Measurements from ENCODE around the gene CTPS2. TPM values are rescaled to one million over a fixed set of nuclear protein-coding genes. Genes with fewer than 3 reads are reported as not detected.

Gene CTPS2
- total RNA-seq, 5 donors from 2014 or later (not counting 1 experiment from before 2014, with no cell fraction given): 5.2 to 6.7 (median 5.7) TPM

GRCh38 chrX:16601885-16602284 lies 110.6 kb downstream of the CTPS2 start:
- Histone ChIP-seq H3K27ac (ENCODE audit: low read length) (no peak overlapping the region), H3K27me3 (replicated peaks in 1 of 2; ENCODE audit: control insufficient read depth in 2 of 2, extremely low read depth in 1 of 2, insufficient read depth in 2 of 2, low read length in 1 of 2) (no peaks in the 10 kb centered on the region), H3K4me1 (ENCODE audit: control insufficient read depth in 1 of 2, extremely low read depth in 1 of 2, insufficient read depth in 2 of 2, low read length in 2 of 2) (peaks cover 6 to 10% of the 10 kb centered on the region in 2 experiments), H3K4me3 (ENCODE audit: control insufficient read depth in 1 of 2, extremely low read depth in 1 of 2, low read length in 1 of 2) (no peak overlapping the region), H3K9me3 (no peaks in the 10 kb centered on the region), H3K36me3 (ENCODE audit: control insufficient read depth in 2 of 2, extremely low read depth in 1 of 2, insufficient read depth in 1 of 2, low read length in 1 of 2) (no peaks in the 10 kb centered on the region)
- no peak for DNase-seq
- WGBS (ENCODE audit: insufficient coverage): no CpG with 5 or more reads among the region's 4 CpGs
- Mint-ChIP-seq H3K27me3 (no peaks in the 10 kb centered on the region), H3K4me3 (no peak overlapping the region), H3K36me3 (peaks cover 2% of the 10 kb centered on the region), H3K27ac (peak overlapping the region; percentile 48 to 71), H3K4me1 (peaks cover 29 to 36% (median 29%) of the 10 kb centered on the region in 3 donors), H3K9me3 (no peaks in the 10 kb centered on the region)
- ATAC-seq (replicated peaks in 1 of 4): no peak
- ChIA-PET CTCF (interaction anchor here in 1 of 2 donors (0.7 kb wide), 1 partner anchor 142 kb away, joined by 8 read pairs; no protein-coding TSS in a partner anchor), POLR2A (no interaction called here)

DNA sequence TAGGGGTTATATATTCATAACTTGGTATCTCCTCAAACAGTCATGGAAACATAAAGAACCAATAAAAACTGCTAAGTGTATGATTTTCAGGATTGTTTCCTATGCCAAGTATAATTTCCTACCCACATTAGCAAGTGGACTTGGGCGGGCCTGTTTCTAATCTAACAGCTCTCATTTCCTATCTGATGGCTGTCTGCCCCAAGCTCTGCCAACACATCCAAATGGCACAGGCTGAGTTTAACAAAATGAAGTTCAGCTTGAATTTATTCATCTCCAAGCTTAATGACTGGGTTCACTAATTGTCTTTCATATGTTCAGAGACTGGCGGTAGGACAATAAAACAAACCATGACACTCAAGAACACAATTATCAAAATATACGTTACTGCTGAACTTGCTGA lies 118.0 kb downstream of the CTPS2 start:
- POLR2A ChIA-PET: no interaction called here
- Histone ChIP-seq H3K36me3 (ENCODE audit: control insufficient read depth in 2 of 2, extremely low read depth in 1 of 2, insufficient read depth in 1 of 2, low read length in 1 of 2) (no peaks in the 10 kb centered on the region), H3K4me1 (ENCODE audit: control insufficient read depth in 1 of 2, extremely low read depth in 1 of 2, insufficient read depth in 2 of 2, low read length in 2 of 2) (peaks cover 2 to 4% of the 10 kb centered on the region in 2 experiments), H3K27ac (ENCODE audit: low read length) (no peak overlapping the region), H3K27me3 (replicated peaks in 1 of 2; ENCODE audit: control insufficient read depth in 2 of 2, extremely low read depth in 1 of 2, insufficient read depth in 2 of 2, low read length in 1 of 2) (no peaks in the 10 kb centered on the region), H3K9me3 (no peaks in the 10 kb centered on the region), H3K4me3 (ENCODE audit: control insufficient read depth in 1 of 2, extremely low read depth in 1 of 2, low read length in 1 of 2) (no peak overlapping the region)
- no peak for DNase-seq
- Mint-ChIP-seq H3K9me3 (no peaks in the 10 kb centered on the region), H3K36me3 (peaks cover 11% of the 10 kb centered on the region), H3K27ac (peak overlapping the region; percentile 76 to 83), H3K27me3 (no peaks in the 10 kb centered on the region), H3K4me3 (no peak overlapping the region), H3K4me1 (peaks cover 10 to 18% (median 18%) of the 10 kb centered on the region in 3 donors)
- no CpG with 5 or more reads among the region's 3 CpGs for WGBS (ENCODE audit: insufficient coverage)
- ATAC-seq (replicated peaks in 1 of 4): no peak
- CTCF ChIA-PET: no interaction called here

- peaks cover 2 to 4% of the 10 kb centered on the region in 2 experiments for H3K4me1 ChIP-seq (ENCODE audit: control insufficient read depth in 1 of 2, extremely low read depth in 1 of 2, insufficient read depth in 2 of 2, low read length in 2 of 2)
- Mint-ChIP-seq H3K9me3 (no peaks in the 10 kb centered on the region), H3K4me1 (peaks cover 10 to 18% (median 18%) of the 10 kb centered on the region in 3 donors), H3K4me3 (peak overlapping the region in 2 of 3 donors; percentile 21 to 29), H3K27me3 (no peaks in the 10 kb centered on the region), H3K27ac (peak overlapping the region; percentile 83 to 88), H3K36me3 (peaks cover 17% of the 10 kb centered on the region)
- no peaks in the 10 kb centered on the region for H3K9me3 ChIP-seq
- DNase-seq (no peak), ATAC-seq (replicated peaks in 1 of 4) (no peak)
- CTCF ChIA-PET: no interaction called here
- no peaks in the 10 kb centered on the region for H3K36me3 ChIP-seq (ENCODE audit: control insufficient read depth in 2 of 2, extremely low read depth in 1 of 2, insufficient read depth in 1 of 2, low read length in 1 of 2)
- POLR2A ChIA-PET: no interaction called here
- no peaks in the 10 kb centered on the region for H3K27me3 ChIP-seq (replicated peaks in 1 of 2; ENCODE audit: control insufficient read depth in 2 of 2, extremely low read depth in 1 of 2, insufficient read depth in 2 of 2, low read length in 1 of 2)
- WGBS (ENCODE audit: insufficient coverage): no CpG with 5 or more reads among the region's 4 CpGs
- no peak overlapping the region for H3K27ac ChIP-seq (ENCODE audit: low read length)
- no peak overlapping the region for H3K4me3 ChIP-seq (ENCODE audit: control insufficient read depth in 1 of 2, extremely low read depth in 1 of 2, low read length in 1 of 2)
These were observed 118.7 kb downstream of the CTPS2 start for GRCh38 chrX:16593801-16594200.

- Mint-ChIP-seq H3K4me3 (no peak overlapping the region), H3K9me3 (no peaks in the 10 kb centered on the region), H3K27me3 (no peaks in the 10 kb centered on the region), H3K4me1 (peaks cover 10 to 18% (median 18%) of the 10 kb centered on the region in 3 donors), H3K27ac (no peak overlapping the region), H3K36me3 (peaks cover 21% of the 10 kb centered on the region)
- CTCF ChIA-PET: interaction anchor here in 1 of 2 donors (0.6 kb wide), 1 partner anchor 234 kb away, joined by 3 read pairs; no protein-coding TSS in a partner anchor
- POLR2A ChIA-PET: no interaction called here
- DNase-seq (no peak), ATAC-seq (replicated peaks in 1 of 4) (no peak)
- Histone ChIP-seq H3K4me1 (ENCODE audit: control insufficient read depth in 1 of 2, extremely low read depth in 1 of 2, insufficient read depth in 2 of 2, low read length in 2 of 2) (peaks cover 2 to 4% of the 10 kb centered on the region in 2 experiments), H3K36me3 (ENCODE audit: control insufficient read depth in 2 of 2, extremely low read depth in 1 of 2, insufficient read depth in 1 of 2, low read length in 1 of 2) (no peaks in the 10 kb centered on the region), H3K27ac (ENCODE audit: low read length) (no peak overlapping the region), H3K27me3 (replicated peaks in 1 of 2; ENCODE audit: control insufficient read depth in 2 of 2, extremely low read depth in 1 of 2, insufficient read depth in 2 of 2, low read length in 1 of 2) (no peaks in the 10 kb centered on the region), H3K9me3 (no peaks in the 10 kb centered on the region), H3K4me3 (ENCODE audit: control insufficient read depth in 1 of 2, extremely low read depth in 1 of 2, low read length in 1 of 2) (no peak overlapping the region)
- no CpG with 5 or more reads among the region's 7 CpGs for WGBS (ENCODE audit: insufficient coverage)
These were observed 120.2 kb downstream of the CTPS2 start for GRCh38 chrX:16592194-16592770.

- Histone ChIP-seq H3K9me3 (no peaks in the 10 kb centered on the region), H3K4me3 (ENCODE audit: control insufficient read depth in 1 of 2, extremely low read depth in 1 of 2, low read length in 1 of 2) (no peak overlapping the region), H3K27ac (ENCODE audit: low read length) (no peak overlapping the region), H3K4me1 (ENCODE audit: control insufficient read depth in 1 of 2, extremely low read depth in 1 of 2, insufficient read depth in 2 of 2, low read length in 2 of 2) (peaks cover 2 to 4% of the 10 kb centered on the region in 2 experiments), H3K27me3 (replicated peaks in 1 of 2; ENCODE audit: control insufficient read depth in 2 of 2, extremely low read depth in 1 of 2, insufficient read depth in 2 of 2, low read length in 1 of 2) (no peaks in the 10 kb centered on the region), H3K36me3 (ENCODE audit: control insufficient read depth in 2 of 2, extremely low read depth in 1 of 2, insufficient read depth in 1 of 2, low read length in 1 of 2) (no peaks in the 10 kb centered on the region)
- no peak overlapping the region for H3K4me3 Mint-ChIP-seq
- H3K27ac Mint-ChIP-seq: no peak overlapping the region
- POLR2A ChIA-PET: no interaction called here
- ATAC-seq (replicated peaks in 1 of 4) (no peak), DNase-seq (no peak)
- peaks cover 0 to 3% of the 10 kb centered on the region in 2 donors for H3K27me3 Mint-ChIP-seq
- peaks cover 21% of the 10 kb centered on the region for H3K36me3 Mint-ChIP-seq
- H3K9me3 Mint-ChIP-seq: no peaks in the 10 kb centered on the region
- peaks cover 10 to 18% (median 18%) of the 10 kb centered on the region in 3 donors for H3K4me1 Mint-ChIP-seq
- CTCF ChIA-PET: interaction anchor here in 1 of 2 donors (0.6 kb wide), 1 partner anchor 135 kb away, joined by 3 read pairs; no protein-coding TSS in a partner anchor
These were observed 122.6 kb downstream of the CTPS2 start for GRCh38 chrX:16589826-16590225.

GRCh38 chrX:16589211-16589610 lies 123.3 kb downstream of the CTPS2 start:
- H3K27me3 Mint-ChIP-seq: peaks cover 0 to 3% of the 10 kb centered on the region in 2 donors
- Histone ChIP-seq H3K4me1 (ENCODE audit: control insufficient read depth in 1 of 2, extremely low read depth in 1 of 2, insufficient read depth in 2 of 2, low read length in 2 of 2) (peaks cover 2 to 4% of the 10 kb centered on the region in 2 experiments), H3K9me3 (no peaks in the 10 kb centered on the region), H3K27me3 (replicated peaks in 1 of 2; ENCODE audit: control insufficient read depth in 2 of 2, extremely low read depth in 1 of 2, insufficient read depth in 2 of 2, low read length in 1 of 2) (no peaks in the 10 kb centered on the region), H3K27ac (ENCODE audit: low read length) (no peak overlapping the region), H3K4me3 (ENCODE audit: control insufficient read depth in 1 of 2, extremely low read depth in 1 of 2, low read length in 1 of 2) (no peak overlapping the region), H3K36me3 (ENCODE audit: control insufficient read depth in 2 of 2, extremely low read depth in 1 of 2, insufficient read depth in 1 of 2, low read length in 1 of 2) (no peaks in the 10 kb centered on the region)
- DNase-seq (no peak), ATAC-seq (replicated peaks in 1 of 4) (no peak)
- H3K4me1 Mint-ChIP-seq: peaks cover 7 to 15% (median 13%) of the 10 kb centered on the region in 3 donors
- ChIA-PET POLR2A (no interaction called here), CTCF (interaction anchor here in 1 of 2 donors (0.6 kb wide), 1 partner anchor 652 kb away, joined by 3 read pairs; no protein-coding TSS in a partner anchor)
- H3K27ac Mint-ChIP-seq: no peak overlapping the region
- no peaks in the 10 kb centered on the region for H3K9me3 Mint-ChIP-seq
- no CpG with 5 or more reads among the region's 2 CpGs for WGBS (ENCODE audit: insufficient coverage)
- H3K36me3 Mint-ChIP-seq: peaks cover 21% of the 10 kb centered on the region
- no peak overlapping the region for H3K4me3 Mint-ChIP-seq

Data from T-cell (primary cell).